SK-N-SH treated with all-trans-retinoic acid at 6 μM for 48 hours (cell line): Measurements from ENCODE around the gene RBM38.

Experiments used
- ATAC-seq: fragments of 200-7000 bp; cut with Tn5 transposase; 3 replicates; pipeline ENCODE4 v1.9.1; 2020; ENCODE audit warnings: mild to moderate bottlenecking, moderate library complexity
- CREB5 ChIP-seq: fragments of 250-450 bp; sonication (Bioruptor Pico); IDR thresholded peaks from 2 replicates; pipeline ENCODE4 v1.5.1; 2020; ENCODE audit warnings: low read depth, mild to moderate bottlenecking, moderate library complexity
- CSDC2 ChIP-seq: fragments of 250-450 bp; sonication (Bioruptor Pico); IDR thresholded peaks from 2 replicates; pipeline ENCODE4 v1.5.0; 2020; ENCODE audit warnings: mild to moderate bottlenecking, moderate library complexity
- GLIS3 ChIP-seq: fragments of 250-450 bp; sonication (Bioruptor Pico); IDR thresholded peaks from 2 replicates; pipeline ENCODE4 v1.5.0; 2020; ENCODE audit warnings: mild to moderate bottlenecking, moderate library complexity
- ISL1 ChIP-seq: fragments of 250-450 bp; sonication (Bioruptor Pico); IDR thresholded peaks from 2 replicates; pipeline ENCODE4 v2.1.2; 2022; ENCODE audit warnings: mild to moderate bottlenecking, moderate library complexity
- OSR1 ChIP-seq: fragments of 250-450 bp; sonication (Bioruptor Pico); IDR thresholded peaks from 2 replicates; pipeline ENCODE4 v1.8.0; 2022; ENCODE audit warnings: moderate library complexity, mild to moderate bottlenecking, inconsistent platforms
- PATZ1 ChIP-seq: fragments of 250-450 bp; sonication (Bioruptor Pico); IDR thresholded peaks from 2 replicates; pipeline ENCODE4 v1.8.0; 2020; ENCODE audit warnings: mild to moderate bottlenecking, moderate library complexity, borderline replicate concordance
- POU6F1 ChIP-seq: fragments of 250-450 bp; sonication (Bioruptor Pico); IDR thresholded peaks from 2 replicates; pipeline ENCODE4 v1.8.0; 2021; ENCODE audit warnings: low read depth, mild to moderate bottlenecking, moderate library complexity, borderline replicate concordance
- PPARA ChIP-seq: fragments of 250-450 bp; sonication (Bioruptor Pico); IDR thresholded peaks from 2 replicates; pipeline ENCODE4 v1.5.0; 2020; ENCODE audit warnings: mild to moderate bottlenecking, borderline replicate concordance
- RARB ChIP-seq: fragments of 250-450 bp; sonication (Bioruptor Pico); IDR thresholded peaks from 2 replicates; pipeline ENCODE4 v1.8.0; 2021; ENCODE audit warnings: mild to moderate bottlenecking, moderate library complexity
- SNAI2 ChIP-seq: fragments of 250-450 bp; sonication (Bioruptor Pico); IDR thresholded peaks from 2 replicates; pipeline ENCODE4 v1.5.0; 2020; ENCODE audit warnings: mild to moderate bottlenecking, moderate library complexity
- TCF4 ChIP-seq: fragments of 250-450 bp; sonication (Bioruptor Pico); IDR thresholded peaks from 2 replicates; pipeline ENCODE4 v1.8.0; 2021; ENCODE audit warnings: mild to moderate bottlenecking, moderate library complexity, borderline replicate concordance
- TOX ChIP-seq: fragments of 250-450 bp; sonication (Bioruptor Pico); IDR thresholded peaks from 2 replicates; pipeline ENCODE4 v1.8.0; 2021; ENCODE audit warnings: mild to moderate bottlenecking, moderate library complexity, borderline replicate concordance
- TSHZ2 ChIP-seq: fragments of 250-450 bp; sonication (Bioruptor Pico); IDR thresholded peaks from 2 replicates; pipeline ENCODE4 v1.5.0; 2020; ENCODE audit warnings: mild to moderate bottlenecking, moderate library complexity
- ZC3H10 ChIP-seq: fragments of 250-450 bp; sonication (Bioruptor Pico); IDR thresholded peaks from 2 replicates; pipeline ENCODE4 v1.5.1; 2021; ENCODE audit warnings: mild to moderate bottlenecking, moderate library complexity
- ZFP3 ChIP-seq: fragments of 250-450 bp; sonication (Bioruptor Pico); IDR thresholded peaks from 2 replicates; pipeline ENCODE4 v1.5.0; 2020; ENCODE audit warnings: mild to moderate bottlenecking, moderate library complexity
- ZFP30 ChIP-seq: fragments of 450-650 bp; formaldehyde crosslinking; IDR thresholded peaks from 2 replicates; pipeline ENCODE4 v1.5.0; 2022; ENCODE audit warnings: mild to moderate bottlenecking, moderate library complexity
- ZNF565 ChIP-seq: fragments of 450-650 bp; formaldehyde crosslinking; conservative IDR thresholded peaks from 2 replicates; pipeline ENCODE4 v1.5.0; 2020; ENCODE audit warnings: low read depth, mild to moderate bottlenecking, moderate library complexity
- ZNF70 ChIP-seq: fragments of 450-650 bp; formaldehyde crosslinking; IDR thresholded peaks from 2 replicates; pipeline ENCODE4 v1.5.0; 2020; ENCODE audit warnings: mild to moderate bottlenecking, moderate library complexity
- ZNF8 ChIP-seq: fragments of 450-650 bp; formaldehyde crosslinking; IDR thresholded peaks from 2 replicates; pipeline ENCODE4 v1.5.0; 2020; ENCODE audit warnings: mild to moderate bottlenecking, moderate library complexity

The RBM38 gene

GRCh38 chr20:57398901-57399535 is 7.8 kb downstream of the RBM38 start:
- no peak for TF ChIP-seq ZC3H10 (CRISPR knock-in tag)
- TF ChIP-seq POU6F1 (CRISPR knock-in tag), result no peak
- TF ChIP-seq CSDC2, result no peak
- no peak for TF ChIP-seq PATZ1 (CRISPR knock-in tag)
- TF ChIP-seq TSHZ2 (CRISPR knock-in tag), result no peak
- TF ChIP-seq PPARA (CRISPR knock-in tag), result no peak
- no peak for TF ChIP-seq GLIS3 (CRISPR knock-in tag)
- ATAC-seq, result no peak

GRCh38 chr20:57399587-57400155 is 8.5 kb downstream of the RBM38 start:
- ATAC-seq, result no peak
- no peak for TF ChIP-seq ZFP3 (CRISPR knock-in tag)
- TF ChIP-seq RARB (CRISPR knock-in tag), result no peak
- no peak for TF ChIP-seq ZFP30 (CRISPR knock-in tag)
- no peak for TF ChIP-seq ZNF565
- no peak for TF ChIP-seq TOX (CRISPR knock-in tag)
- TF ChIP-seq OSR1 (CRISPR knock-in tag), result no peak
- TF ChIP-seq ZNF8 (CRISPR knock-in tag), result no peak
- no peak for TF ChIP-seq SNAI2 (CRISPR knock-in tag)
- no peak for TF ChIP-seq ZC3H10 (CRISPR knock-in tag)
- no peak for TF ChIP-seq CSDC2
- TF ChIP-seq PATZ1 (CRISPR knock-in tag), result no peak
- TF ChIP-seq CREB5 (CRISPR knock-in tag), result no peak
- TF ChIP-seq PPARA (CRISPR knock-in tag), result no peak
- no peak for TF ChIP-seq ISL1
- no peak for TF ChIP-seq TCF4
- TF ChIP-seq POU6F1 (CRISPR knock-in tag), result no peak
- TF ChIP-seq ZNF70, result no peak
